H9 (cell line): ENCODE measurements around the gene NSL1. TPM values are rescaled to one million over a fixed set of nuclear protein-coding genes. Genes with fewer than 3 reads are reported as not detected.
A peak's percentile ranks its signal among the peaks of the same experiment; 100 is the strongest.
"Not testable (repeated sequence)": the region's sequence is repeated elsewhere in the genome, so short reads cannot be mapped to it uniquely, and the experiment has no call there.

Source experiments
- DNase-seq: peaks from one replicate; pipeline ENCODE4 v3.0.0-alpha.2; 2017
- H2AFZ ChIP-seq: one replicate; pipeline ENCODE4 v1.6.1; 2013; ENCODE audit warnings: mild to moderate bottlenecking, low read length, control low read depth, moderate library complexity
- H2AK5ac ChIP-seq: 2 replicates; pipeline ENCODE4 v1.6.1; 2013; ENCODE audit warnings: low read length, control low read depth, mixed read lengths; ENCODE audit not compliant: insufficient read length
- H2BK120ac ChIP-seq: one replicate; pipeline ENCODE4 v1.6.1; 2013; ENCODE audit warnings: low read depth, mild to moderate bottlenecking, low read length, control low read depth, inconsistent platforms; ENCODE audit not compliant: poor library complexity, severe bottlenecking
- H2BK12ac ChIP-seq: 2 replicates; pipeline ENCODE4 v1.6.1; 2013; ENCODE audit warnings: low read length, control low read depth, mixed read lengths, low read depth; ENCODE audit not compliant: insufficient read length
- H2BK15ac ChIP-seq: 2 replicates; pipeline ENCODE4 v1.6.1; 2013; ENCODE audit warnings: low read depth, low read length, control low read depth
- H2BK20ac ChIP-seq: one replicate; pipeline ENCODE4 v1.6.1; 2013; ENCODE audit warnings: low read depth, mild to moderate bottlenecking, low read length, control low read depth, inconsistent platforms; ENCODE audit not compliant: poor library complexity, severe bottlenecking
- H2BK5ac ChIP-seq: 2 replicates; pipeline ENCODE4 v1.6.1; 2013; ENCODE audit warnings: low read length, control low read depth, mixed read lengths; ENCODE audit not compliant: insufficient read length
- H3K14ac ChIP-seq: 2 replicates; pipeline ENCODE4 v1.6.1; 2013; ENCODE audit warnings: low read length, control low read depth; ENCODE audit not compliant: insufficient read depth
- H3K18ac ChIP-seq: 2 replicates; pipeline ENCODE4 v1.6.1; 2013; ENCODE audit warnings: low read depth, mild to moderate bottlenecking, mixed read lengths, low read length, control low read depth; ENCODE audit not compliant: insufficient read length
- H3K23ac ChIP-seq: 2 replicates; pipeline ENCODE4 v1.6.1; 2013; ENCODE audit warnings: low read length, control low read depth, mixed read lengths, low read depth; ENCODE audit not compliant: insufficient read length
- H3K23me2 ChIP-seq: 2 replicates; pipeline ENCODE4 v1.6.1; 2013; ENCODE audit warnings: low read depth, mild to moderate bottlenecking, mixed read lengths, low read length, control low read depth; ENCODE audit not compliant: insufficient read length, poor library complexity, severe bottlenecking
- H3K27ac ChIP-seq: 2 replicates; pipeline ENCODE4 v1.5.1; 2013; ENCODE audit warnings: low read length, control low read depth, mixed read lengths, low read depth; ENCODE audit not compliant: insufficient read length
- H3K27me3 ChIP-seq: 2 replicates; pipeline ENCODE4 v1.6.1; 2013; ENCODE audit warnings: low read length, control low read depth, inconsistent platforms; ENCODE audit not compliant: insufficient read depth
- H3K4ac ChIP-seq: 2 replicates; pipeline ENCODE4 v1.6.1; 2013; ENCODE audit warnings: low read depth, mild to moderate bottlenecking, control low read depth, inconsistent platforms, low read length, moderate library complexity
- H3K4me1 ChIP-seq: 2 replicates; pipeline ENCODE4 v1.6.1; 2013; ENCODE audit warnings: low read length, control low read depth, inconsistent platforms; ENCODE audit not compliant: insufficient read depth
- H3K4me2 ChIP-seq: 2 replicates; pipeline ENCODE4 v1.6.1; 2013; ENCODE audit warnings: low read length, control low read depth, mixed read lengths; ENCODE audit not compliant: insufficient read length, insufficient read depth
- H3K56ac ChIP-seq: 2 replicates; pipeline ENCODE4 v1.6.1; 2013; ENCODE audit warnings: low read depth, mild to moderate bottlenecking, mixed read lengths, low read length, control low read depth; ENCODE audit not compliant: insufficient read length
- H3K79me1 ChIP-seq: 2 replicates; pipeline ENCODE4 v1.6.1; 2013; ENCODE audit warnings: low read depth, mild to moderate bottlenecking, moderate library complexity, low read length, control low read depth, inconsistent platforms; ENCODE audit not compliant: insufficient read depth, poor library complexity, severe bottlenecking
- H3K79me2 ChIP-seq: 2 replicates; pipeline ENCODE4 v1.6.1; 2013; ENCODE audit warnings: low read length, control low read depth, inconsistent platforms; ENCODE audit not compliant: insufficient read depth
- H3K9ac ChIP-seq: 2 replicates; pipeline ENCODE4 v1.6.1; 2013; ENCODE audit warnings: low read length, control low read depth, mixed read lengths; ENCODE audit not compliant: insufficient read length; ENCODE audit errors: extremely low read depth
- H3K9me3 ChIP-seq: one replicate; pipeline ENCODE4 v1.6.1; 2013; ENCODE audit warnings: low read depth, low read length, inconsistent platforms; ENCODE audit not compliant: control insufficient read depth
- H3T11ph ChIP-seq: one replicate; pipeline ENCODE4 v1.6.1; 2013; ENCODE audit warnings: mild to moderate bottlenecking, low read length, control low read depth, inconsistent platforms
- H4K20me1 ChIP-seq: one replicate; pipeline ENCODE4 v1.6.1; 2013; ENCODE audit not compliant: control insufficient read depth, insufficient read length, insufficient read depth
- H4K5ac ChIP-seq: 2 replicates; pipeline ENCODE4 v1.6.1; 2013; ENCODE audit warnings: low read depth, mild to moderate bottlenecking, mixed read lengths, low read length, control low read depth; ENCODE audit not compliant: insufficient read length
- H4K8ac ChIP-seq: replicated peaks from 2 replicates; pipeline ENCODE4 v1.6.1; 2013; ENCODE audit warnings: low read length, control low read depth, mixed read lengths, low read depth; ENCODE audit not compliant: insufficient read length
- H4K91ac ChIP-seq: 2 replicates; pipeline ENCODE4 v1.6.1; 2013; ENCODE audit warnings: low read depth, mild to moderate bottlenecking, moderate library complexity, mixed read lengths, low read length, control low read depth; ENCODE audit not compliant: insufficient read length
- H3K27ac Mint-ChIP-seq, 3 experiments: 2 replicates in 2 of 3; 3 replicates in 1 of 3; pipeline ENCODE4 v1.8.0; 2020 to 2021; ENCODE audit warnings: mixed read lengths in 3 of 3, mild to moderate bottlenecking in 1 of 3, moderate library complexity in 1 of 3
- H3K27me3 Mint-ChIP-seq: 2 replicates; pipeline ENCODE4 v1.8.0; 2021; ENCODE audit warnings: low read depth, mild to moderate bottlenecking, moderate library complexity, mixed read lengths
- H3K36me3 Mint-ChIP-seq, 3 experiments: 2 replicates in 2 of 3; 3 replicates in 1 of 3; pipeline ENCODE4 v1.8.0; 2020 to 2021; ENCODE audit warnings: low read depth in 3 of 3, mixed read lengths in 3 of 3; ENCODE audit not compliant: insufficient read depth in 1 of 3
- H3K4me1 Mint-ChIP-seq, 2 experiments: 2 replicates each; pipeline ENCODE4 v1.8.0; 2020; ENCODE audit warnings: mixed read lengths in 2 of 2
- H3K4me3 Mint-ChIP-seq, 2 experiments: 2 replicates in 1 of 2; 3 replicates in 1 of 2; pipeline ENCODE4 v1.8.0; 2020 to 2021; ENCODE audit warnings: mild to moderate bottlenecking in 2 of 2, mixed read lengths in 2 of 2, moderate library complexity in 1 of 2
- H3K9me3 Mint-ChIP-seq, 2 experiments: 2 replicates in 1 of 2; 3 replicates in 1 of 2; pipeline ENCODE4 v1.8.0; 2020; ENCODE audit warnings: mild to moderate bottlenecking in 2 of 2, mixed read lengths in 2 of 2, moderate library complexity in 1 of 2
- CTCF ChIP-seq: fragments of 200-600 bp; sonication (generic); conservative IDR thresholded peaks from 3 replicates; pipeline ENCODE4 v1.8.0; 2021; ENCODE audit warnings: antibody characterized with exemption, mild to moderate bottlenecking
- WGBS: extraction: QIAGEN DNeasy Blood & Tissue Kit; methylation state at CpG from one replicate; pipeline ENCODE4 v1.1.7; 2013; ENCODE audit warnings: missing lambda C conversion rate, low lambda C conversion rate, mixed read lengths; ENCODE audit not compliant: insufficient read length; ENCODE audit errors: extremely low coverage; 5-methylcytosine and 5-hydroxymethylcytosine counted together
- total RNA-seq: library from RNA; stranded (reverse); gene quantifications from 2 replicates; pipeline ENCODE4 v1.2.1, GENCODE V29; 2021

Gene NSL1
- total RNA-seq, 1 experiment from 2014 or later, result 49.3 TPM

- Histone ChIP-seq H2BK120ac (no peak overlapping the region), H2BK12ac (no peak overlapping the region), H3K79me1 (no peaks in the 10 kb centered on the region), H4K20me1 (no peaks in the 10 kb centered on the region), H4K91ac (no peak overlapping the region), H3K4me1 (no peaks in the 10 kb centered on the region), H4K5ac (no peak overlapping the region), H3K18ac (no peak overlapping the region), H3K23ac (no peak overlapping the region), H3K27ac (no peak overlapping the region), H4K8ac (no peak overlapping the region), H3K27me3 (no peaks in the 10 kb centered on the region), H3K79me2 (no peaks in the 10 kb centered on the region), H3K4ac (no peak overlapping the region), H2BK15ac (no peak overlapping the region), H2BK5ac (no peak overlapping the region), H3K14ac (no peak overlapping the region), H3T11ph (no peak overlapping the region), H3K9ac (no peak overlapping the region), H3K23me2 (no peaks in the 10 kb centered on the region), H3K4me2 (no peak overlapping the region), H2BK20ac (no peak overlapping the region), H3K9me3 (no peaks in the 10 kb centered on the region), H2AFZ (no peak overlapping the region), H3K56ac (no peak overlapping the region), H2AK5ac (no peak overlapping the region)
- H3K9me3 Mint-ChIP-seq, result peaks cover 25 to 33% of the 10 kb centered on the region in 2 experiments
- no peak for DNase-seq
- no CpG with 5 or more reads among the region's 13 CpGs for WGBS
- no peak overlapping the region for H3K4me3 Mint-ChIP-seq
- no peaks in the 10 kb centered on the region; the same call in 1 of the 2 replicates for H3K27me3 Mint-ChIP-seq
- H3K4me1 Mint-ChIP-seq, result peaks cover 0 to 3% of the 10 kb centered on the region in 2 experiments; a peak in 1 of 4 replicates
- peaks cover 34 to 39% (median 38%) of the 10 kb centered on the region in 3 experiments for H3K36me3 Mint-ChIP-seq
- no peak for TF ChIP-seq CTCF
- 0 out of 7 replicates have a peak overlapping the region, but pooled peaks of 1 of the 3 experiments have one; percentile 29 for H3K27ac Mint-ChIP-seq
These were observed 64.0 kb downstream of the NSL1 start for GRCh38 chr1:212727386-212728181.

GRCh38 chr1:212724679-212725078, 66.9 kb downstream of the NSL1 start:
- H3K14ac ChIP-seq, H4K5ac ChIP-seq, H3K79me2 ChIP-seq, H4K8ac ChIP-seq, H3K9ac ChIP-seq, H3K4me1 Mint-ChIP-seq, DNase-seq, H3K18ac ChIP-seq, H4K91ac ChIP-seq, H2BK120ac ChIP-seq, H3K27ac Mint-ChIP-seq, H3K23me2 ChIP-seq, H3K79me1 ChIP-seq, H3K27me3 Mint-ChIP-seq, H3K4ac ChIP-seq, H2BK5ac ChIP-seq, H3K56ac ChIP-seq, H2BK15ac ChIP-seq, H3K4me2 ChIP-seq, H3K27ac ChIP-seq, H3K4me1 ChIP-seq, H2BK12ac ChIP-seq, H3K27me3 ChIP-seq, H3K23ac ChIP-seq, H3T11ph ChIP-seq, H2AFZ ChIP-seq, H2AK5ac ChIP-seq, H3K9me3 ChIP-seq, H3K4me3 Mint-ChIP-seq, H2BK20ac ChIP-seq, H4K20me1 ChIP-seq: not testable (repeated sequence)
- H3K36me3 Mint-ChIP-seq, result peaks cover 34 to 39% (median 38%) of the 10 kb centered on the region in 3 experiments
- no CpG with 5 or more reads among the region's 34 CpGs for WGBS
- H3K9me3 Mint-ChIP-seq, result peaks cover 25 to 33% of the 10 kb centered on the region in 2 experiments
